Measurements from ENCODE around the gene FAM53B. TPM values are rescaled to one million over a fixed set of nuclear protein-coding genes. Genes with fewer than 3 reads are reported as not detected.

Gene FAM53B
- total RNA-seq, 2 donors from 2014 or later, result 19.3 to 22.6 TPM

GRCh38 chr10:124637746-124638145 lies 106.4 kb downstream of the FAM53B start:
- no peaks in the 10 kb centered on the region for H3K27me3 ChIP-seq (ENCODE audit: control insufficient read depth, insufficient read depth, low read length, poor library complexity, severe bottlenecking)
- no peak for DNase-seq
- Mint-ChIP-seq H3K27ac (peak overlapping the region; percentile 70), H3K9me3 (peaks cover 3% of the 10 kb centered on the region), H3K4me3 (no peak overlapping the region), H3K27me3 (ENCODE audit: insufficient read depth) (no peaks in the 10 kb centered on the region), H3K4me1 (peaks cover 20% of the 10 kb centered on the region), H3K36me3 (ENCODE audit: low read depth) (peaks cover 10% of the 10 kb centered on the region)
- H3K27ac ChIP-seq (ENCODE audit: low read depth, low read length), result no peak overlapping the region
- no peak overlapping the region for H3K9ac ChIP-seq (ENCODE audit: extremely low read depth, low read length, poor library complexity, severe bottlenecking)
- WGBS, 2 experiments (ENCODE audit: insufficient coverage in 1 of 2, insufficient read length in 1 of 2), result 95 to 96% methylated on average over 2 to 8 of the region's 8 CpGs
- H3K4me3 ChIP-seq (ENCODE audit: low read length), result no peak overlapping the region
- H3K4me1 ChIP-seq (ENCODE audit: control insufficient read depth, insufficient read depth, low read length), result peaks cover 4% of the 10 kb centered on the region
- no peaks in the 10 kb centered on the region for H3K36me3 ChIP-seq (ENCODE audit: control insufficient read depth, insufficient read depth, low read length)
- H3K9me3 ChIP-seq (ENCODE audit: control insufficient read depth, low read length), result no peaks in the 10 kb centered on the region
- TF ChIP-seq, protein P1, sequence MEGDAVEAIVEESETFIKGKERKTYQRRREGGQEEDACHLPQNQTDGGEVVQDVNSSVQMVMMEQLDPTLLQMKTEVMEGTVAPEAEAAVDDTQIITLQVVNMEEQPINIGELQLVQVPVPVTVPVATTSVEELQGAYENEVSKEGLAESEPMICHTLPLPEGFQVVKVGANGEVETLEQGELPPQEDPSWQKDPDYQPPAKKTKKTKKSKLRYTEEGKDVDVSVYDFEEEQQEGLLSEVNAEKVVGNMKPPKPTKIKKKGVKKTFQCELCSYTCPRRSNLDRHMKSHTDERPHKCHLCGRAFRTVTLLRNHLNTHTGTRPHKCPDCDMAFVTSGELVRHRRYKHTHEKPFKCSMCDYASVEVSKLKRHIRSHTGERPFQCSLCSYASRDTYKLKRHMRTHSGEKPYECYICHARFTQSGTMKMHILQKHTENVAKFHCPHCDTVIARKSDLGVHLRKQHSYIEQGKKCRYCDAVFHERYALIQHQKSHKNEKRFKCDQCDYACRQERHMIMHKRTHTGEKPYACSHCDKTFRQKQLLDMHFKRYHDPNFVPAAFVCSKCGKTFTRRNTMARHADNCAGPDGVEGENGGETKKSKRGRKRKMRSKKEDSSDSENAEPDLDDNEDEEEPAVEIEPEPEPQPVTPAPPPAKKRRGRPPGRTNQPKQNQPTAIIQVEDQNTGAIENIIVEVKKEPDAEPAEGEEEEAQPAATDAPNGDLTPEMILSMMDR (conservative IDR thresholded peaks at IDR 0.05), result no peak

DNA sequence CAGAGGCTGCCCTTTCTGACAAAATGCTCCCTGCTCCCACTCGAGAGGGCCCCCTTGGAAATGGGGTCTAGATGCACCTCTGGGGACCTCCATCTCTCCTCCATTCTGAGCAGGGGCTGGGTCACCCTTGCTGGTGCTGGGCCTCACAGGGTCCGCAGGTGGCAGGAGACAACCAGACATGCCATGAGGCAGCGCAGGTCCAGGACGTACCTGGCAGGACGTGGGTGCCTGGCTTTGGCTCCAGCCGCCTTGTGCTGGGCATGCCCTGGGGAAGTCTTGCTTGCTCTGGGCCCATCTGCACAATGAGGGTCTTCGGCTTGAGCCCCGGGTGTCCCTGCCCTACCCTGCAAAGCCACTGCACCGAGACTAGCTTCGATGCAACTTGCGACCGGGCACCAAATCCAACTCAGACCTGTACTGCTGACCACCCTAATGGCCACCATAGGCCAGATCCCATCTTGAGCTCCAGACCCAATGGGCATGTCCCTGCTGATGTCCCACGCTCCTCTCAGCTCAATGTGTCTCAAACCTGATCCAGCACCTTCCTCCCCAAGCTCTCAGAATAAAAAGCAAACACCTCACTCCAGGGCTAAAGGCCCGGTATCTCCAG lies 107.0 kb downstream of the FAM53B start:
- peaks cover 10% of the 10 kb centered on the region for H3K36me3 Mint-ChIP-seq (ENCODE audit: low read depth)
- H3K27me3 ChIP-seq (ENCODE audit: control insufficient read depth, insufficient read depth, low read length, poor library complexity, severe bottlenecking), result no peaks in the 10 kb centered on the region
- no peaks in the 10 kb centered on the region for H3K27me3 Mint-ChIP-seq (ENCODE audit: insufficient read depth)
- no peak for DNase-seq
- H3K9me3 Mint-ChIP-seq, result peaks cover 3% of the 10 kb centered on the region
- WGBS, 2 experiments (ENCODE audit: insufficient coverage in 1 of 2, insufficient read length in 1 of 2), result 96 to 97% methylated on average over 11 to 14 of the region's 14 CpGs
- TF ChIP-seq, protein P1 (conservative IDR thresholded peaks at IDR 0.05), result no peak
- no peak overlapping the region for H3K27ac ChIP-seq (ENCODE audit: low read depth, low read length)
- H3K9me3 ChIP-seq (ENCODE audit: control insufficient read depth, low read length), result no peaks in the 10 kb centered on the region
- no peak overlapping the region for H3K9ac ChIP-seq (ENCODE audit: extremely low read depth, low read length, poor library complexity, severe bottlenecking)
- H3K4me1 ChIP-seq (ENCODE audit: control insufficient read depth, insufficient read depth, low read length), result peaks cover 4% of the 10 kb centered on the region
- H3K27ac Mint-ChIP-seq, result peak overlapping the region; percentile 70
- H3K36me3 ChIP-seq (ENCODE audit: control insufficient read depth, insufficient read depth, low read length), result no peaks in the 10 kb centered on the region
- no peak overlapping the region for H3K4me3 ChIP-seq (ENCODE audit: low read length)
- H3K4me1 Mint-ChIP-seq, result peaks cover 15% of the 10 kb centered on the region
- H3K4me3 Mint-ChIP-seq, result no peak overlapping the region

DNA sequence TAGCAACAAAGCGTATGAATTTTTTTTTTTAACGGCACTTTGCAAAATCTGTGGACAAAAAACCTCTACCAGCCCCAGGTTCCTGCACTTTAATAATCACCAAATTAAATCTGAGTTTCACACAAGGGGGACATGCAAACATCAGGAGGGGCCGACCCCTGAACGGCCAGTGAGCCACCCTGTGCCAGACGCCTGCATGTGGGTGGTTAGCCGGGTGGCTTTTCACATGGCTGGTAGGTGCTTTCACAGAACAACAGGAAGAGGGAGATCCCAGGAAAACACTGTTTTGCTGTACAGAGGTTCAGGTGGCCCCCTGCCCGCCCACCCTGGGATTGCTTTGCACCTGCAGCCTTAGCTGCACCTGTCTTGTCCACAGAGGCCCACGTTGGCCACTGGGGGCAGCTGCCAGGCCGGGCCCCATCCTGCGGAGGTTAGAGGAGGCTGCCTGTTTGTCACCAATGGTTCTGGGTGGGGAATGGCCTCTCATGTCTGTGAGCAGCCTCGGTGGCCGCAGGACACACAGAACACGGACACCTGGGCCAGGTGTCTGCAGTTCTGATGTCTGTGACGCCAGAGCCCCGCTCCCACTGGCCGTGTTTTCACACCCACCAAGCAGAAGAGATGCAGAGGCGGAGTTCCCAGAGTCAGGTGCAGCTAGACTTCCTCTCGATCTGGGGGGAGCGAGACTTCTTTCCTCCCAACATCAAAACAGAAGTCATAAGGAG lies 107.7 kb downstream of the FAM53B start:
- 81 to 92% methylated on average over 9 to 19 of the region's 19 CpGs for WGBS, 2 experiments (ENCODE audit: insufficient coverage in 1 of 2, insufficient read length in 1 of 2)
- no peaks in the 10 kb centered on the region for H3K36me3 ChIP-seq (ENCODE audit: control insufficient read depth, insufficient read depth, low read length)
- no peak for DNase-seq
- Mint-ChIP-seq H3K27me3 (ENCODE audit: insufficient read depth) (no peaks in the 10 kb centered on the region), H3K27ac (no peak overlapping the region), H3K9me3 (peaks cover 3% of the 10 kb centered on the region), H3K4me3 (no peak overlapping the region), H3K4me1 (peaks cover 8% of the 10 kb centered on the region), H3K36me3 (ENCODE audit: low read depth) (peaks cover 10% of the 10 kb centered on the region)
- H3K9me3 ChIP-seq (ENCODE audit: control insufficient read depth, low read length), result no peaks in the 10 kb centered on the region
- TF ChIP-seq, protein P1 (conservative IDR thresholded peaks at IDR 0.05), result peak; percentile 62
- no peak overlapping the region for H3K4me3 ChIP-seq (ENCODE audit: low read length)
- H3K9ac ChIP-seq (ENCODE audit: extremely low read depth, low read length, poor library complexity, severe bottlenecking), result no peak overlapping the region
- H3K27me3 ChIP-seq (ENCODE audit: control insufficient read depth, insufficient read depth, low read length, poor library complexity, severe bottlenecking), result no peaks in the 10 kb centered on the region
- no peak overlapping the region for H3K27ac ChIP-seq (ENCODE audit: low read depth, low read length)
- no peaks in the 10 kb centered on the region for H3K4me1 ChIP-seq (ENCODE audit: control insufficient read depth, insufficient read depth, low read length)
